Astrocyte of the cerebellum (primary cell): ENCODE measurements around the gene NR2C2.

Experiments used
- DNase-seq: peaks from one replicate; pipeline ENCODE4 v3.0.0-alpha.2; 2011; ENCODE audit warnings: low read depth
- H3K4me3 ChIP-seq: 2 replicates; pipeline ENCODE4 v1.5.1; 2011; ENCODE audit warnings: mild to moderate bottlenecking, low read depth, low read length, moderate library complexity
- CTCF ChIP-seq: IDR thresholded peaks from 2 replicates; pipeline ENCODE4 v1.5.1; 2012; ENCODE audit warnings: low read length, low read depth, moderate library complexity, mild to moderate bottlenecking; ENCODE audit errors: missing control alignments
- in situ Hi-C: cut with HindIII; loops from 2 replicates; pipeline ENCODE4 v1.10.0; 2017; ENCODE audit warnings: low sequenced_read_pairs

NR2C2 gene

GRCh38 chr3:15042936-15043335 lies 95.6 kb downstream of the NR2C2 start:
- in situ Hi-C loops = no loop called here
- TF ChIP-seq CTCF = no peak
- DNase-seq = no peak
- no peak overlapping the region for H3K4me3 ChIP-seq

DNA sequence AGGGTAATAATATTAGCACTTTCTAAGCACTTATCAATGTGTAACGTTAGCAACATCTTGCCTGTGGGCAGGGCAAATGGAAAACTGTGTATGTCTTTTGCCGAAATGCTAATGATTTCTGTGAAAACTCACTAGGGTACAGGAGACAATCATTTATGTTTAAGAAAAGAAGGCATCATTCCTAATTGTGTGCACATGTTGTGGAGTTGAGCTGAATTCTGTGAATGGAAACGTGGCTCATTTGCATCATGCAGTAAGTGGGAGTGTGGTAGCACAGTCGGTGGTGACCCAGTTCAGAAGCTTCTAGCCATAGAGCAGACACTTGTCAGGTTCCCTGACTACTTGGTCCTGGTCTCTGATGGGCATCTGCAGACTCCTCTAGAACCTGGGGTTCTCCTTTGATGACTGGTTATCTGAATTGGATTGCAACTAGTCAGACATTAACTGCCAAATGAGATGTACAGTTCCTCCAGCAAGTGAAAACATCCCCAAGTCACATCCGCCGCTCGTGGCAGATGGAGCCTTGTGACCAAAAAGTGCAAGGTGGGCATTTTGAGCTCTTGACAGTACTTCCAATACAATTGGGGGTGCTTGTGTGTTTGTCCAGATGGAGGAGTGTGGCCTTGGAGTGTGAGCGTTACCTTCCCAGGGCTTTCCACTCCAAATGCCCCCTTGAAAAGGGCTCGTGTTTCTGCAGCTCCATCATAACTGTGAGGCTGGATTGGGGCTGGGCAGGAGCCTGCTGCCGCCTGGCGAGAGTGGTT lies 96.2 kb downstream of the NR2C2 start:
- H3K4me3 ChIP-seq = no peak overlapping the region
- TF ChIP-seq CTCF = no peak
- in situ Hi-C loops = no loop called here
- DNase-seq = no peak

DNA sequence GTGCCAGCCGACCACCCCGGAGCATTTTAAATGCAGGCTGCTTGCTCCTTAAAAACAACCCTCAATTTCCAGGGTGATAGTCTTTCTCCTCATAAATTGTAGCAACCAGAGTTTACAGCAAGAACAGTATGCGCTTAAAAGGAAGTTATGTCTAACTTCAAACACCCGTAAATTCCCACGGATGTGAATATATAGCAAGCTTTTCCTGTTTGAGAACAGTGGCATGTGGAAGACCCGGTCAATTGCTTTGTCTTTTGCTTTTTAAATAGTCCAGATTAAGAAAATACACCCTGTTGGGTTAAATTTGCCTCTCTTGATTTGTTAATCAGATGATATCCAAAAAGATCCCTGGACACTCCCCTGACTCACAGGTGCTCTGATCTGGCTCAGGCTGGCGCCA lies 96.9 kb downstream of the NR2C2 start:
- in situ Hi-C loops = no loop called here
- TF ChIP-seq CTCF = no peak
- no peak for DNase-seq
- H3K4me3 ChIP-seq = no peak overlapping the region

DNA sequence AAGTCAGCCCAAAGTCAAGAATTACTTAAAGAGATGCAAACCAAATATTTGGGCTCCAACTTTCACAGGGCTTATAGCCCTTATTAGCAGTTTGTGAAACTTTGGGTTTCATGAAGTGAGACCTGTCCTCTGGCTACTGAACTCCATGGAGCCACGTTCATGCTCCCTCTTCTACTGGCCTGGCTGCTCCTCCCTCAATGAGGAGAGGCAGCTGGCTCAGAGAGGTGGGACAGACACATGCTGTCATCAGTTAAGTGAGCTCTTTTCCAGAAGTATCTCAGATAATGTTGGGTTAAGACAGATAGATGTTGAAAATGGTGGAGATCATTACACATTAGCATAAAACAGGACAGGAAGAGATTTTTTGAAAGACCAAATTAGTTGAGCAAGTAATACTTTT lies 98.3 kb downstream of the NR2C2 start:
- no peak overlapping the region for H3K4me3 ChIP-seq
- in situ Hi-C loops = no loop called here
- no peak for TF ChIP-seq CTCF
- DNase-seq = no peak

GRCh38 chr3:15049584-15049983 lies 102.2 kb downstream of the NR2C2 start:
- no peak for DNase-seq
- in situ Hi-C loops = no loop called here
- no peak for TF ChIP-seq CTCF
- no peak overlapping the region for H3K4me3 ChIP-seq

GRCh38 chr3:15050405-15051092 lies 103.2 kb downstream of the NR2C2 start:
- no peak for TF ChIP-seq CTCF
- in situ Hi-C loops = no loop called here
- DNase-seq = no peak
- H3K4me3 ChIP-seq = no peak overlapping the region
